ENCODE results near the gene DISP2.

The DISP2 gene

DNA sequence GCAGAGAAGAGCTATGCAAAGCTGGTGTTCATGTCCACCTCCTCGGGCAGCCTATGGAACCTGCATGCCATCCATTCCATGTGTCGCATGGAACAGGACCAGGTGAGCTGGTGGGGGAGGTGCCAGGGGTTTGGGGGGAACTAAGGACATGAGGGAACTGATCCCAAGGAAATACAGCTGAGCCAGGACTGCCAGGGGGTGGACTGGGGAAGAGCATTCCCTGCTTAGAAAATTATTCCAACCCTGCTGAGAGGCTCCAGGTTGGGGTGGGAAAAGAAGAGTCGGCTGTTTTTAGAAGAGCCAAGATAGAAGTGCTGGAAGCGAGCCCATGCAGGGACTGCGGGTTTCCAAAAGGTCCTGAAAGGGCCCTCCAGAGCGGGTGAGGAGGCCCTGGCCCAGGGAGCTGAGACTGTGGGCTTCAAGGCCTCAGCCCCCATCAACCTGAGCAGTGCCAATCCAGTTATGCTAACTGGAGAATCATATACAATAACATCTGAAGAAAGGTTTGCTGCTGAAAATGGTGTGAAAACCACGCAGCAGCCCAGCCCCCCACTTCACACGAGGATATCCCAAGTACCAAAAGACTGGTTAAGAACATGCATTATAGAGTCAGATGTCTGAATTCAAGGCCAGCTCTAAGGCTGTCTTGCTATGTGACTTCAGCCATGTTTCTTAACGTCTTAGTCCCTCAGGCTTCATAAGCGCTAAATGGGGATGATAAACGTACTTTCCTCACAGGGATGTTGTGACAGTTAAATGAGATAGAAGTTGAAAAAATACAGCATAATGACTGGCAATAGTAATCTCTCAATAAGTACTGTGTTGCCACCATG lies 7.8 kb downstream of the DISP2 start:
- no peak for DNase-seq

DNA sequence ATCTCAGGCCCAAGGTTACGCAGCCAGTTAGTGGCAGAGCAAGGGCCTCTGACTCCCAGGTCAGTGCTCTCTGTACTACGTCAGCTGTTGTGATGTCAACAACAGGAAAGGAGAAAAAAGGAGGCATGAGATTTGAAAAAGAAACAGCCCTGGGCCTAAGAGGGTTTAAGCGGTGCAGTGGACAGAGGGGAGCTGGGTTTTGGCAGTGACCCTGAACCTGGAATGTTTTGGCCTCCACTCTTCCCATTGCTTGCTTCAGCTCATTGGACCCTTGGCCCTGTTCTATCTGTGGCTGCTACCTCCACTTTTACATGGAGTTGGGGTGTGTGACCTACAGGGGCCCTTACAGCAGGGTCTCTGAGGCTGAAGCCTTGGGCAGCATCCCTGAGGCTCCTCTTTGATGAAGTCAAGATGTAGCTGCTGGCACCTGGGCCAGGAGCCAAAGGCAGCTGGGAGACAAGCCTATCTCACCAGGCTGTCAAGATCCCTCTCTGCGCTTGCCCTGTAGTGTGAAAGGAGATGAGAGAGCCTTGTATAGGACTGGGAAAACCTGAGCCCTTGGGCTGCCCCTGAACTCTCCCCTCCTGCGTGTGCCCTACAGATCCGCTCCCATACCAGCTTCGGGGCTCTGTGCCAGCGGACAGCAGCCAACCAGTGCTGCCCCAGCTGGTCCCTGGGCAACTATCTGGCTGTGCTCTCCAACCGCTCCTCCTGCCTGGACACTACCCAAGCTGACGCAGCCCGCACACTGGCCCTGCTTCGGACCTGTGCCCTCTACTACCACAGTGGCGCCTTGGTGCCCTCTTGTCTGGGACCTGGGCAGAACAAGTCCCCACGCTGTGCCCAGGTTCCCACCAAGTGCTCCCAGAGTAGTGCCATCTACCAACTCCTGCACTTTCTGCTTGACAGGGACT lies 8.7 kb downstream of the DISP2 start:
- no peak for DNase-seq

DNA sequence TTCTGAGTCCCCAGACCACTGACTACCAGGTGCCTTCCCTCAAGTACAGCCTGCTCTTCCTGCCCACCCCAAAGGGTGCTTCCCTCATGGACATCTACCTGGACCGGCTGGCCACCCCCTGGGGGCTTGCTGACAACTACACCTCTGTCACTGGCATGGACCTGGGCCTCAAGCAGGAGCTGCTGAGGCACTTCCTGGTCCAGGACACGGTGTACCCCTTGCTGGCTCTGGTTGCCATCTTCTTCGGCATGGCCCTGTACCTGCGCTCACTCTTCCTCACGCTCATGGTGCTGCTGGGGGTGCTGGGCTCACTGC lies 9.3 kb downstream of the DISP2 start:
- DNase-seq: no peak

- no peak for DNase-seq
These were observed 9.9 kb downstream of the DISP2 start for GRCh38 chr15:40367686-40368611.

- no peak for DNase-seq
These were observed 10.9 kb downstream of the DISP2 start for GRCh38 chr15:40368719-40369473.

DNA sequence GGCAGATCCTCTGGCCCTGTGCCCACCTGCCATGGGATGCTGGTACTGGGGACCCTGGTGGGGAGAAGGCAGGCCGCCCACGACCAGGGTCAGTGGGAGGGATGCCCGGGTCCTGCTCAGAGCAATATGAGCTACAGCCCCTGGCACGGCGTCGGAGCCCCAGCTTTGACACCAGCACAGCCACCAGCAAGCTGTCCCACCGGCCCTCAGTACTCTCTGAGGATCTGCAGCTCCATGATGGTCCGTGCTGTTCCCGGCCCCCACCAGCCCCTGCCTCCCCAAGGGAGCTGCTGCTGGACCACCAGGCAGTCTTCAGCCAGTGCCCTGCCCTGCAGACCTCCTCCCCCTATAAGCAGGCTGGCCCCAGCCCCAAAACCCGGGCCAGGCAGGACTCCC lies 11.5 kb downstream of the DISP2 start:
- no peak for DNase-seq

DNA sequence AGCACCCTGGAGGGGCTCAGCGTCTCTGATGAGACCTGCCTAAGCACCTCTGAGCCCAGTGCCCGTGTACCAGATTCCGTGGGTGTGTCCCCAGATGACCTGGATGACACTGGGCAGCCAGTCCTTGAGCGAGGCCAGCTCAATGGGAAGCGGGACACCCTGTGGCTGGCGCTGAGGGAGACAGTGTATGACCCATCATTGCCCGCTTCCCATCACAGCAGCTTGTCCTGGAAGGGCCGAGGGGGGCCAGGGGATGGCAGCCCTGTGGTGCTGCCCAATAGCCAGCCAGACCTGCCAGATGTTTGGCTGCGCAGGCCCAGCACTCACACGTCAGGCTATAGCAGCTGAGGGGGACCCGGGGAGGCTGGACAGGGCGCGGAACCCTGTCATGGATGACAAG lies 12.0 kb downstream of the DISP2 start:
- no peak for DNase-seq

DNA sequence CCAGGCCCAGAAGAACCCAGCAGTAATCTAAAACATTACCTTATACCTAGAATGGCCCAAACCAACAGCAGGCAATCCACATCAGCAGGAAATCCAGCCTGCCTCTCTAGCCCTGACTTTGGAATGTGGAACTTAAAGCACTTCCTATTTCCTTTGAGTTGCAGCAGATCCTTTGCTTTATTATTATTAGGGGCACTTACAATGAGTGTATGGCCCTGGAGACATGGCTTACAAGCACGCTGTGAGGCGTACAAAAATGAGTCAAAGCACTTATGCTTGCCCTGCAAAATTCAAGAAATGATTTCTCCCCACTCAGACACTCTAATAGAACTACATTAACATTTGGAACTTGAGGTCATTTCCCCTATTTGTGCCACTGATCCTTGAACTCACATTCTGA lies 15.0 kb downstream of the DISP2 start:
- DNase-seq: no peak

GRCh38 chr15:40377606-40378005 lies 19.6 kb downstream of the DISP2 start:
- no peak for DNase-seq

DNA sequence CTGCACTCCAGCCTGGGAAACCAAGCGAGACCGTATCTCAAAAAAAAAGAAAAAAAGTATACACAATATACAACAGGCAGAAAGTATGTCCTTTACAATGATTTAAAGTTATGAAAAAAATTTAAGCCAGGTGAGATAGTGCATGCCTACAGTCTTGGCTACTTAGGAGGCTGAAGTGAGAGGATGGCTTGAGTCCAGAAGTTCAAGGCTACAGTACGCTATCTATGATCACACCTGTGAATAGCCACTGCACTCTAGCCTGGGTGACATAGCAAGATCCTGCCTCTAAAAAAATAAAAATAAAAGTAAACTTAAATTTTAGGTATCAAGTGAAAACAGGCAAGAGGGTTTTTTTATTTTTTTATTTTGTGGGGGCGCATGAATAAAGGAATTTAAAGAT lies 21.4 kb downstream of the DISP2 start:
- DNase-seq: no peak

- DNase-seq: no peak
These were observed 21.8 kb downstream of the DISP2 start for GRCh38 chr15:40379853-40380252.

DNA sequence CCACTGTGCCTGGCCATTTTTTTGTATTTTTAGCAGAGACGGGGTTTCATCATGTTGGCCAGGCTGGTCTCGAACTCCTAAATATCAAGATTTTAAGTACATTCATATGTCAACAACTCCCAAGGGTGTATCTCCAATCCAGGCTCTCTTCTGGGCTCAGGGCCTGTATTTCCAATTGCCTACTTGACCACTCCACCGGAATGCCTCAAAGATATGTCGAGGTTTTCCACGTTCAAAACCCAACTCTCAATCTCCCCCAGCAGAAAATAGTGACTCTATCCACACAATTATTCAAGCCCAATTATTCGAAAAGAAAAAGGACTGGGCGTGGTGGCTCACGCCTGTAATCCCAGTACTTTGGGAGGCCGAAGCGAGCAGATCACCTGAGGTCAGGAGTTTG lies 22.6 kb downstream of the DISP2 start:
- DNase-seq: no peak

DNA sequence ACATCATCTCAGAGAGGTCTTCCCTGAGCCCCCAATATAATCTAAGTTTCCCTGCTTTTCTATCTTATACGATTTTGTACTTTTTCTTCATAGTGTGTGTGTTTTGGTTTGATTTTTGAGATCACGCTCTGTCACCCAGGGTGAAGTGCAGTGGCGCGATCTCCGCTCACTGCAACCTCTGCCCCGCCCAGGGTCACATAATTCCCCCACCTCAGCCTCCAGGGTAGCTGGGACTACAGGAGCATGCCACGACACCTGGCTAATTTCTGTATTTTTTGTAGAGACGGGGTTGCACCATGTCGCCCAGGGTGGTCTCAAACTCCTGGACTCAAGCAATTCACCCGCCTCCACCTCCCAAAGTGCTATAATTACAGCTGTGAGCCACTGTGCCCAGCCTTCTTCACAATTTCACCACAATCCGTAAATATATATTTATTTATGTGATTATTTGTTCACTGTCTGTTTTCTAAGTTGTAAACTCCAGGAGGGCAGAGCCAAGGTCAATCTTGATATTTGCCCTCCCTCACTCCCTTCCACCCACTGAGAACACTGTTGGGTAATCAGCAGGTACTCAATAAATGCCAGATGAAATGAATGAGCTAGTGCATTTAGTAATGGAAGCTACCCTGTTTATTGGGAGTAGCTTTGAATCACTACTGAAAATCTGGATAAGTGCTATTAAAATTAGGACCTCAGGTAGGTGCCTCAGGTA lies 24.0 kb downstream of the DISP2 start:
- no peak for DNase-seq

DNA sequence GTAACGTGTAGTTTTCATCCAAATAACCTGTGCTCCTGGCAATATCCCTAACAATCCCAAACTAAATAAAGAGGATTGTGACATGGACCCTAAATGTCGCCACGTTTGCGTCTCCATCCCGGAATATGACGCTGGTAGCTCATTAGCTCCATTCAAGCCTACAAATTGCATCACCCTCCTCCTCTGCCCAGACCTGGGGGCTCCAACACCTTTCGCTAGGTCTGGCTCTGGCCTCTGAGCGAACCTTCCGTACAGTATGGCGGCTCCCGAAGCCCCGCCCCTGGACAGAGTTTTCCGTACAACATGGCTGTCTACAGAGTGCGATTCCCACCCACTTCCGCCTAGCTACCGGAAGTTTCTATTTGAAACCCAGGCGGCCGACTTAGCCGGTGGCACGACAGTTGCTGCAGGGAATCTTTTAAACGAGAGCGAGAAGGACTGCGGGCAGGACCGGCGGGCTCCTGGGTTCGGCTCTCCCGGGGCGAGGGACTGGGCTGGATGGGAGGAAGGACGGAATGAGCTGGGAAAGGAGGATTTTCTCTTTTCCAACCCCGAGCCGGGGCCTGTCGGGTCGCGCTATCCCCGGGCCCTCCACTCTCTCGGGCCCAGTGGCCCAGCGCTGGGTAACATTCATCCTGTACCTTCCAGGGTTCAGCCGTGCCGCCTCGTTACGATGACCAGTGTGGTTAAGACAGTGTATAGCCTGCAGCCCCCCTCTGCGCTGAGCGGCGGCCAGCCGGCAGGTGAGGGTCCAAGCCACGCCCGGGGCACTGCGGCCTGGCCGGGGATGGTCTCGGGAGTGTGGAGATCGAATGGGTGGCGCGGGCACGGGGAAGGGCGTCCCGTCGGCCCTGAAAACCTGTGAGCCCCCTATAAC lies 24.8 kb downstream of the DISP2 start, which contains the start of gene KNSTRN:
Gene KNSTRN, plus strand, starts transcription at position 142 of the 877 bp plus-strand sequence. Its CDS starts 115 bp downstream, at position 257.
- peak; percentile 87 for DNase-seq

DNA sequence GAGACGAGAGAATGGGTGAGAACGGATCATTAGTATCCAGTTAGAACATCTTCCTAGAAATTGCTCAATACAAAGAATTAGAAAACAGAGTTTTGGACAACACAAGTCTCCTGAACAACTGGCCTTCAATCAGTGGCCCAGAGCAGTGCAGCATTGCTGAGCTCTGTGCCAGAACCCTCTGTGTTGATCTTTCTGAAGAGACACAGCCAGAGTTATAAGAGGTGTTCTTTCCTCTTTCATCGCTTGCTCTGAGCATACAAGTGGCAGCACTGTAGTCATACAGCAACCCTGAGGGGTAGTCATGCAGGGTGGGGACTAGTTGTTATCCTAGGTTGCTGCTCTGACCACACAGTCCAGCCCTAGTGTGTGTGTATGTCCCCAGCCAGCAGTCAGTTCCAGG lies 28.5 kb downstream of the DISP2 start:
- no peak for DNase-seq

DNA sequence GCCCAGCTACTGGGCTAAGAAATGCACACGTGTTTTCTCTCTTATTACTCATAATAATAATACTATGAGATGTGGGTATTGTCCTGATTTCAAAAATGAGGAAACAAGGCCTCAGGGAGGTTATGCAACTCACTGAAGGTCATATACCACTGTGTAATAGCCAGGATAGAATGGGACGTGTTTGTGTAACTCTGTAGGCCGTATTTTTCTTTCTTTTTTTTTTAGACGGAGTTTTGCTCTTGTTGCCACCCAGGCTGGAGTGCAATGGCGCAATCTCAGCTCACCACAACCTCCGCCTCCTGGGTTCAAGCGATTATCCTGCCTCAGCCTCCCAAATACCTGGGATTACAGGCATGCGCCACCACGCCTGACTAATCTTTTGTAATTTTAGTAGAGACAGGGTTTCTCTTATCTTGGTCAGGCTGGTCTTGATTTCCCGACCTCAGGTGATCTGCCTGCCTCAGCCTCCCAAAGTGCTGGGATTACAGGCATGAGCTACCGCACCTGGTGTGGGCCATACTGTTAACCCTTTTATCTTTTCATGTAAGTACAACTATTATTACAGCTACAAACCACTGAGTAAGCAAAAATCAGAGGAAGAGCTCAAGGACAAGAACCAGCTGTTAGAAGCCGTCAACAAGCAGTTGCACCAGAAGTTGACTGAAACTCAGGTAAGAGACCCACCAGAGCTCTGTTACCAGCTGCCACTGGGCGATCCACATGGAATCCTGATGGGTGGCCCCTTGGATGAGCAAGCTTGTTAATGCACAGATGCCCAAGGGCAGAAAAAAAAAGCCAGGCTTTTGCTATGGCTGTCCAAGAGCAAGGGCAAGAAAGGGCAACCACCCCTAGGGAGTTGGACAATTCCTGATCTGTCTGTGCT lies 31.2 kb downstream of the DISP2 start:
- DNase-seq: no peak

DNA sequence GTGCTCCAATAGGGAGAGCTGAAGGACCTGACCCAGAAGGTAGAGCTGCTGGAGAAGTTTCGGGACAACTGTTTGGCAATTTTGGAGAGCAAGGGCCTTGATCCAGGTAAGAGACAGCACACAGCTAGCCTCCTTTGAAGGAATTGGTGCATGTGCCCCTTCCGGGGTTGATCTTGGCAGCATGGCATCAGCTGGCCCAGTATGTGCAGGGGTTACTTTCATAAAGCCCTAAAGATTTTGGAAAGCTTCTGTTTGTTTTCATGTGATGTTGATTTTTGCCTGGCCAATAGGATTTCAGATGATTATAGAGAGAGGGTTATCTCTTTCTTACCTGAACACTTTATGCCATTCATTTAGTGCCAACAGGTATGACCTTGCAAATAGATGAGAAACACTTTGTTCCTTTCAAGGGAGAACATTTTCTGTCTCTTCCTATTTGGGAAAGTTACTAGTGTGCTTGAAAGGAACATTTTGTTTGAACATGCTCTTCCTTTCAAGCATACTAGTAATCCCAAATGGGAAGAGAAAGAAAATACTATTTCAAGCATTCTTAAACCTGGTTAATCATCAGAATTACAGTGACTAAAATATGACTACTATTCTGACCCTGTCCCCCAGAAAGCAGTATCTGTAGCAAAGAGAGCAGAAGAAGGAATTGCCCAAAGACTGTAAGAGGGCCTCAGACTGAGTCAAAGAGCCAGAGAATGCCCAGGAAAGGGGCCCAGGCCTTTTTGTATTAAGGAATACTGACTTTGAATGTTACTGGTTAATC lies 32.0 kb downstream of the DISP2 start:
- no peak for DNase-seq
